ENCODE results near the gene TWSG1.

The TWSG1 gene

GRCh38 chr18:9389706-9390105, 55.1 kb downstream of the TWSG1 start:
- H3K18ac ChIP-seq (ENCODE audit: low read depth in 1 of 2, low read length in 2 of 2), result no peak overlapping the region
- no peak overlapping the region for H3K4me2 ChIP-seq (ENCODE audit: low read length, poor library complexity, severe bottlenecking)
- no peak overlapping the region for H2BK12ac ChIP-seq (ENCODE audit: low read length in 2 of 2)
- no peak overlapping the region for H4K8ac ChIP-seq (ENCODE audit: low read length)
- no peak overlapping the region for H2BK5ac ChIP-seq (ENCODE audit: low read depth, low read length, poor library complexity, severe bottlenecking)
- peaks cover 6 to 43% of the 10 kb centered on the region in 2 experiments for H3K36me3 ChIP-seq (ENCODE audit: control insufficient read depth in 1 of 2, insufficient read depth in 2 of 2, low read depth in 1 of 2, low read length in 2 of 2)
- H3K9ac ChIP-seq (ENCODE audit: low read length), result no peak overlapping the region
- no peak for DNase-seq
- H3K4me3 ChIP-seq (ENCODE audit: insufficient read depth in 1 of 2, low read depth in 1 of 2, low read length in 2 of 2), result no peak overlapping the region
- no peak overlapping the region for H4K91ac ChIP-seq (ENCODE audit: low read length)
- H3K9me3 ChIP-seq (ENCODE audit: control insufficient read depth, low read length), result peaks cover 14% of the 10 kb centered on the region
- WGBS, result 100% methylated on average over 2 of the region's 5 CpGs
- no peak overlapping the region for H2AFZ ChIP-seq (ENCODE audit: low read depth, low read length)
- no peak overlapping the region for H3K23ac ChIP-seq (ENCODE audit: low read length in 2 of 2)
- no peak overlapping the region for H3K4ac ChIP-seq (ENCODE audit: low read depth in 1 of 2, low read length in 2 of 2)
- no peak overlapping the region for H2BK120ac ChIP-seq (ENCODE audit: low read depth, low read length)
- no peak overlapping the region for H3K27ac ChIP-seq (ENCODE audit: low read length, poor library complexity, severe bottlenecking)
- H3K79me1 ChIP-seq (replicated peaks; ENCODE audit: low read length, poor library complexity, severe bottlenecking), result peaks cover 8% of the 10 kb centered on the region
- H3K27me3 ChIP-seq (ENCODE audit: control insufficient read depth in 1 of 2, insufficient read depth in 1 of 2, low read length in 2 of 2), result no peaks in the 10 kb centered on the region
- H3K14ac ChIP-seq (ENCODE audit: low read length in 2 of 2), result no peak overlapping the region
- H2AK5ac ChIP-seq (ENCODE audit: low read length, severe bottlenecking), result no peak overlapping the region
- H3K4me1 ChIP-seq (ENCODE audit: control insufficient read depth, insufficient read depth, low read depth, low read length), result no peaks in the 10 kb centered on the region
- no peak overlapping the region for H2BK15ac ChIP-seq (ENCODE audit: low read depth, poor library complexity, severe bottlenecking)

DNA sequence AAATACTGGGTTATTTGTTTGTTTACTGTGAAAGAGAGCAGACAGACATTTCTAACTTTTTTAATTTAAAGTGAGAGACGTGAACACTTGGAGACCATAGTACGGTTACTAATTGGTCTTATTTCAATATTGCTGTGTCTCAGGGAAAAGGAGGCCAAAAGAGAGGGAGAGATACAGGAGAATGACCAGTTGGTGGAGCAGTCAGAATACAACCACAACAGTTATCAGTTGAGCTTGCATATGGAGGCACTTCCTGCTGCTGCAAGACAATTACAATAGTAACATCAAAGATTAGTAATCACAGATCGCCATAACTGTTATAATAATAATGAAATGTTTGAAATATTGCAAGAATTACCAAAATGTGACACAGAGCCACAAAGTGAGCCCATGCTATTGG, 58.2 kb downstream of the TWSG1 start:
- no peak overlapping the region for H2BK5ac ChIP-seq (ENCODE audit: low read depth, low read length, poor library complexity, severe bottlenecking)
- H2BK120ac ChIP-seq (ENCODE audit: low read depth, low read length), result no peak overlapping the region
- no peaks in the 10 kb centered on the region for H3K4me1 ChIP-seq (ENCODE audit: control insufficient read depth, insufficient read depth, low read depth, low read length)
- H4K91ac ChIP-seq (ENCODE audit: low read length), result no peak overlapping the region
- H3K18ac ChIP-seq (ENCODE audit: low read depth in 1 of 2, low read length in 2 of 2), result no peak overlapping the region
- H2AK5ac ChIP-seq (ENCODE audit: low read length, severe bottlenecking), result no peak overlapping the region
- no peak overlapping the region for H2BK15ac ChIP-seq (ENCODE audit: low read depth, poor library complexity, severe bottlenecking)
- no peak overlapping the region for H3K14ac ChIP-seq (ENCODE audit: low read length in 2 of 2)
- H3K4ac ChIP-seq (ENCODE audit: low read depth in 1 of 2, low read length in 2 of 2), result no peak overlapping the region
- H3K4me2 ChIP-seq (ENCODE audit: low read length, poor library complexity, severe bottlenecking), result no peak overlapping the region
- peaks cover 14% of the 10 kb centered on the region for H3K9me3 ChIP-seq (ENCODE audit: control insufficient read depth, low read length)
- H3K79me1 ChIP-seq (replicated peaks; ENCODE audit: low read length, poor library complexity, severe bottlenecking), result peaks cover 13% of the 10 kb centered on the region
- H4K8ac ChIP-seq (ENCODE audit: low read length), result no peak overlapping the region
- 92% methylated on average over 2 of the region's 3 CpGs for WGBS
- no peak overlapping the region for H3K4me3 ChIP-seq (ENCODE audit: insufficient read depth in 1 of 2, low read depth in 1 of 2, low read length in 2 of 2)
- H3K23ac ChIP-seq (ENCODE audit: low read length in 2 of 2), result no peak overlapping the region
- no peaks in the 10 kb centered on the region for H3K27me3 ChIP-seq (ENCODE audit: control insufficient read depth in 1 of 2, insufficient read depth in 1 of 2, low read length in 2 of 2)
- H2AFZ ChIP-seq (ENCODE audit: low read depth, low read length), result no peak overlapping the region
- no peak overlapping the region for H2BK12ac ChIP-seq (ENCODE audit: low read length in 2 of 2)
- no peak overlapping the region for H3K27ac ChIP-seq (ENCODE audit: low read length, poor library complexity, severe bottlenecking)
- DNase-seq, result no peak
- no peak overlapping the region for H3K9ac ChIP-seq (ENCODE audit: low read length)
- peaks cover 10 to 62% of the 10 kb centered on the region in 2 experiments for H3K36me3 ChIP-seq (ENCODE audit: control insufficient read depth in 1 of 2, insufficient read depth in 2 of 2, low read depth in 1 of 2, low read length in 2 of 2)

- H4K8ac ChIP-seq (ENCODE audit: low read length), result no peak overlapping the region
- WGBS, result 97% methylated on average over 2 of the region's 3 CpGs
- H3K4me1 ChIP-seq (ENCODE audit: control insufficient read depth, insufficient read depth, low read depth, low read length), result no peaks in the 10 kb centered on the region
- no peak overlapping the region for H3K4me2 ChIP-seq (ENCODE audit: low read length, poor library complexity, severe bottlenecking)
- H2BK15ac ChIP-seq (ENCODE audit: low read depth, poor library complexity, severe bottlenecking), result no peak overlapping the region
- no peak overlapping the region for H3K14ac ChIP-seq (ENCODE audit: low read length in 2 of 2)
- peaks cover 13% of the 10 kb centered on the region for H3K79me1 ChIP-seq (replicated peaks; ENCODE audit: low read length, poor library complexity, severe bottlenecking)
- no peak for DNase-seq
- no peak overlapping the region for H2BK120ac ChIP-seq (ENCODE audit: low read depth, low read length)
- H3K23ac ChIP-seq (ENCODE audit: low read length in 2 of 2), result no peak overlapping the region
- peaks cover 14% of the 10 kb centered on the region for H3K9me3 ChIP-seq (ENCODE audit: control insufficient read depth, low read length)
- no peak overlapping the region for H3K4ac ChIP-seq (ENCODE audit: low read depth in 1 of 2, low read length in 2 of 2)
- peaks cover 10 to 65% of the 10 kb centered on the region in 2 experiments for H3K36me3 ChIP-seq (ENCODE audit: control insufficient read depth in 1 of 2, insufficient read depth in 2 of 2, low read depth in 1 of 2, low read length in 2 of 2)
- H4K91ac ChIP-seq (ENCODE audit: low read length), result no peak overlapping the region
- no peak overlapping the region for H3K4me3 ChIP-seq (ENCODE audit: insufficient read depth in 1 of 2, low read depth in 1 of 2, low read length in 2 of 2)
- H2BK12ac ChIP-seq (ENCODE audit: low read length in 2 of 2), result no peak overlapping the region
- H2AK5ac ChIP-seq (ENCODE audit: low read length, severe bottlenecking), result no peak overlapping the region
- no peak overlapping the region for H3K27ac ChIP-seq (ENCODE audit: low read length, poor library complexity, severe bottlenecking)
- no peak overlapping the region for H2BK5ac ChIP-seq (ENCODE audit: low read depth, low read length, poor library complexity, severe bottlenecking)
- no peak overlapping the region for H2AFZ ChIP-seq (ENCODE audit: low read depth, low read length)
- no peak overlapping the region for H3K9ac ChIP-seq (ENCODE audit: low read length)
- H3K18ac ChIP-seq (ENCODE audit: low read depth in 1 of 2, low read length in 2 of 2), result no peak overlapping the region
- H3K27me3 ChIP-seq (ENCODE audit: control insufficient read depth in 1 of 2, insufficient read depth in 1 of 2, low read length in 2 of 2), result no peaks in the 10 kb centered on the region
Measured at GRCh38 chr18:9394046-9394445, 59.5 kb downstream of the TWSG1 start.

GRCh38 chr18:9400197-9400596, 65.6 kb downstream of the TWSG1 start:
- H3K79me1 ChIP-seq (replicated peaks; ENCODE audit: low read length, poor library complexity, severe bottlenecking), result peaks cover 7% of the 10 kb centered on the region
- no peak overlapping the region for H3K4me3 ChIP-seq (ENCODE audit: insufficient read depth in 1 of 2, low read depth in 1 of 2, low read length in 2 of 2)
- no peak overlapping the region for H2BK120ac ChIP-seq (ENCODE audit: low read depth, low read length)
- H3K27me3 ChIP-seq (ENCODE audit: control insufficient read depth in 1 of 2, insufficient read depth in 1 of 2, low read length in 2 of 2), result no peaks in the 10 kb centered on the region
- no peak overlapping the region for H4K91ac ChIP-seq (ENCODE audit: low read length)
- DNase-seq, result no peak
- H3K4me1 ChIP-seq (ENCODE audit: control insufficient read depth, insufficient read depth, low read depth, low read length), result peaks cover 2% of the 10 kb centered on the region
- no peak overlapping the region for H2AFZ ChIP-seq (ENCODE audit: low read depth, low read length)
- no peak overlapping the region for H3K27ac ChIP-seq (ENCODE audit: low read length, poor library complexity, severe bottlenecking)
- no peak overlapping the region for H3K4me2 ChIP-seq (ENCODE audit: low read length, poor library complexity, severe bottlenecking)
- WGBS, result 95% methylated on average over 4 of the region's 5 CpGs
- no peaks in the 10 kb centered on the region for H3K9me3 ChIP-seq (ENCODE audit: control insufficient read depth, low read length)
- H2AK5ac ChIP-seq (ENCODE audit: low read length, severe bottlenecking), result no peak overlapping the region
- no peak overlapping the region for H2BK5ac ChIP-seq (ENCODE audit: low read depth, low read length, poor library complexity, severe bottlenecking)
- H3K9ac ChIP-seq (ENCODE audit: low read length), result no peak overlapping the region
- peaks cover 20 to 48% of the 10 kb centered on the region in 2 experiments for H3K36me3 ChIP-seq (ENCODE audit: control insufficient read depth in 1 of 2, insufficient read depth in 2 of 2, low read depth in 1 of 2, low read length in 2 of 2)
- H3K18ac ChIP-seq (ENCODE audit: low read depth in 1 of 2, low read length in 2 of 2), result no peak overlapping the region
- no peak overlapping the region for H3K23ac ChIP-seq (ENCODE audit: low read length in 2 of 2)
- no peak overlapping the region for H2BK15ac ChIP-seq (ENCODE audit: low read depth, poor library complexity, severe bottlenecking)
- H4K8ac ChIP-seq (ENCODE audit: low read length), result no peak overlapping the region
- H2BK12ac ChIP-seq (ENCODE audit: low read length in 2 of 2), result no peak overlapping the region
- H3K4ac ChIP-seq (ENCODE audit: low read depth in 1 of 2, low read length in 2 of 2), result no peak overlapping the region
- H3K14ac ChIP-seq (ENCODE audit: low read length in 2 of 2), result peak overlapping the region in 1 of 2 experiments; percentile 3
